Peyer's patch (tissue), 4 donors: ENCODE data around the gene SUPT4H1. TPM values are rescaled to one million over a fixed set of nuclear protein-coding genes. Genes with fewer than 3 reads are reported as not detected.

Experiments used
- DNase-seq, 3 donors: peaks; one replicate each; pipeline ENCODE4 v3.0.0-alpha.2; 2017 to 2019
- H3K27ac ChIP-seq, 4 donors: fragments of 200-600 bp; sonication (generic); one replicate each; pipeline ENCODE4 v1.5.1; 2016 to 2019
- H3K27me3 ChIP-seq, 2 donors: fragments of 200-600 bp; sonication (generic); one replicate each; pipeline ENCODE4 v1.5.1; 2019
- H3K36me3 ChIP-seq, 3 donors: fragments of 200-600 bp; sonication (generic); one replicate each; pipeline ENCODE4 v1.5.1; 2016 to 2019
- H3K4me1 ChIP-seq, 4 donors: fragments of 200-600 bp; sonication (generic); one replicate each; pipeline ENCODE4 v1.5.1; 2016 to 2019
- H3K4me3 ChIP-seq, 4 donors: fragments of 200-600 bp; sonication (generic); 1 replicate in 3 of 4; 2 replicates in 1 of 4; pipeline ENCODE4 v1.5.1; 2016 to 2019; ENCODE audit warnings: mild to moderate bottlenecking in 1 of 4
- H3K9me3 ChIP-seq, 4 donors: fragments of 200-600 bp; sonication (generic); one replicate each; pipeline ENCODE4 v1.5.1; 2016 to 2019; ENCODE audit warnings: mild to moderate bottlenecking in 1 of 4
- CTCF ChIP-seq, 6 experiments: fragments of 450-650 bp in 4 of 6; fragments of 200-600 bp in 2 of 6; sonication (generic) in 1 of 6; IDR thresholded peaks; one replicate each; pipeline ENCODE4 v1.5.1; 2017 to 2019; ENCODE audit warnings: antibody characterized with exemption in 6 of 6, mild to moderate bottlenecking in 3 of 6, moderate library complexity in 1 of 6
- POLR2A ChIP-seq, 2 donors: fragments of 450-650 bp; IDR thresholded peaks; one replicate each; pipeline ENCODE4 v1.5.1; 2017; ENCODE audit warnings: antibody characterized with exemption in 2 of 2, mild to moderate bottlenecking in 2 of 2, moderate library complexity in 2 of 2
- total RNA-seq, 4 donors: library from RNA; depleted of rRNA; stranded (reverse); fragments of >200 nt; gene quantifications; one replicate each; pipeline ENCODE4 v1.1.0, GENCODE V29; 2016

SUPT4H1 gene
- total RNA-seq, 4 donors from 2014 or later, result 31.9 to 56.1 (median 47.9) TPM

GRCh38 chr17:58329810-58330537 is 22.0 kb downstream of the SUPT4H1 start:
- TF ChIP-seq POLR2A (IDR thresholded peaks at IDR 0.05), result no peak
- TF ChIP-seq CTCF (IDR thresholded peaks at IDR 0.05), result no peak
- H3K4me3 ChIP-seq, result peak overlapping the region; percentile 57 to 88 (median 72)

DNA sequence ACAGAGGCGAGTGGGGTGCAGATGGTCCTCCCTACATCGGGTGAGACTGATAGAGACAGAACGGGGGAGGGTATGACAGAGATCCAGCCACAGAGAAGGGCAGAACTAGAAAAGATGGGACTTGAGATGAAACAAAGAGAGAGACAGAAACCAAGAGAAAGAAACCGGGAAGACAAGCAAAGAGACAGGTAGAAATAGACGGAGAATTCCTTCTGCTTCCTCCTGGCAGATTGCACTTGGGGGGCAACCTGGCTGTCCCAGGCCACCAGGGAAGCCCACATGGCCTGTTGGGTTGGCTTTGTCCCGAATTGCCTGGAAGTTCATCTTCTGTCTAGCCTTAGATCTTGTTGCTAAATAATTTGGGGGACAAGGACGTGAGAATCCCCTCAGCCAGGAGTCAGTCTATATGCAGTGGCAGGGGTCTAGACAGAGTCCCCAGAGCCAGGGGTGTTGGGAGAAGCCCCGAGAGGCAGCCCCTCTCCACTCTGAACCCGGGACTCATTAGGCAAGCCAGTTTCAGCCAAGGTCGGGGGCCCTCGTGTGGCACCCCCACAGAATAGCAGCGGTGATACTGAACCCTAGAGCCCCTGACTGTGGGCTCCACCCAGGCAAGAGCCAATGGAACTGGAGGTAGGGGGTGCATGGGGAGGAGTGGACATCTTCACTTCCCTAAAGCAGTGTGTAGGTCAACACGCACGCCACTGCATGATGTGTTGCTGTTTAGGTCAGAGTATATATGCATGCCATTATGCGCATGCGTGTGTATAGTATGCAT is 22.8 kb downstream of the SUPT4H1 start:
- Histone ChIP-seq H3K4me1 (peaks cover 0 to 20% (median 3%) of the 10 kb centered on the region in 4 donors), H3K9me3 (no peaks in the 10 kb centered on the region), H3K4me3 (peak overlapping the region; percentile 11 to 88 (median 30)), H3K27ac (peak overlapping the region; percentile 35 to 97 (median 52)), H3K36me3 (no peaks in the 10 kb centered on the region), H3K27me3 (no peaks in the 10 kb centered on the region)
- peak in 5 of 6 experiments; percentile 16 to 36 (median 23) for TF ChIP-seq CTCF (IDR thresholded peaks at IDR 0.05)
- peak in 1 of 2 donors; percentile 1 for TF ChIP-seq POLR2A (IDR thresholded peaks at IDR 0.05)
- peak; percentile 55 to 83 (median 82) for DNase-seq

More at GRCh38 chr17:58329810-58330537, 22.0 kb downstream of the SUPT4H1 start:
- H3K36me3 ChIP-seq, result no peaks in the 10 kb centered on the region
- H3K27me3 ChIP-seq, result no peaks in the 10 kb centered on the region
- peak in 1 of 3 donors; percentile 43 for DNase-seq
- no peaks in the 10 kb centered on the region for H3K9me3 ChIP-seq
- H3K4me1 ChIP-seq, result peaks cover 0 to 23% (median 6%) of the 10 kb centered on the region in 4 donors
- peak overlapping the region in 3 of 4 donors; percentile 47 to 97 (median 96) for H3K27ac ChIP-seq

DNA sequence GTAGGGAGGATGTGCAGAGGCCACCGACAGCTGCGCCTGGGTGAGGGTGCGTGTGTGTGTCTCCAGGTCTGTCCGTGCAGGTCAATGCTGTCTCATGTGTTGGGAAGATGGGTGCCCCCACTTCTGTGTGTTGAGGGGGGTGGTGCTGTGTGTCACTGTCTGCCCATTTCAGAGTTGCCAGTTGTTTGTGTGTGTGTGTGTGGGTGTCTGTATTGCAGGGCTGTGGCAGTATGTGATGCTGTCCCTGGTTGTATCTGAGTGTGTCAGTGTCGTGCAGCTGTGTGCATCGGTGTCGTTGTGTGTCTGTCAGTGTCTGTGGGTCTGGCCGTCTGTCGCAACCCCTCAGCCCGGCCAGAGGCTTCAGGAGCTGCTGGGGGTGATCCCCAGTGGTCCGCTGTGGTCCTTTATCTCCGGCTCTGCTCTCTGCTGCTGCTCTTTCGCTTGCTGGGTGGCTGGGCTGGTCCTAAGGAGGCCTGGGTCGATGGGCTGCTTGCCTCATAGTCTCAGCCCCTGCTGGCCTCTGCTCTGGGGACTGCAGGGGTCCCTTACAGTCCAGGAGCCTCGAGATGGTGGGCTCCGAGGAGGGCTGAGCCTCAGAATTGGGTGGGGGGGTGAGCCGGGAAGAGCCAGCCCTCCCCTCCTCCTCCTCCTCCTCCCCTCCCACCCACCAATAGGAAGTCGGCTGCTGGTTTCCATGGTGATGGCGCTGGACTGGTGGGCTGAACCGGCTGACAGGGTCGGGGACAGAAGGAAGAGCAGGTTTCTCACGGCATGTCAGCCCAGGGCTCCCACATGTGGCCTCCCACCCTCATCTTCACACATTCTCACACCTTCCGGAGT is 23.6 kb downstream of the SUPT4H1 start, which contains the start of gene TSPOAP1:
TSPOAP1 (minus strand) TSS at position 601 of the 840 bp plus-strand sequence. CDS start 875 bp downstream, outside the sequence.
- Histone ChIP-seq H3K27me3 (no peaks in the 10 kb centered on the region), H3K4me3 (peak within 1 kb of the TSS; percentile 11 to 88 (median 30)), H3K9me3 (no peaks in the 10 kb centered on the region), H3K4me1 (peaks cover 0 to 19% (median 3%) of the 10 kb centered on the region in 4 donors), H3K36me3 (no peaks in the 10 kb centered on the region), H3K27ac (peak within 1 kb of the TSS; percentile 35 to 97 (median 52))
- TF ChIP-seq CTCF (IDR thresholded peaks at IDR 0.05) (no peak), POLR2A (IDR thresholded peaks at IDR 0.05) (peak in 1 of 2 donors; percentile 4)
- DNase-seq, result peak; percentile 54 to 87 (median 85)

GRCh38 chr17:58327363-58328194 is 24.4 kb downstream of the SUPT4H1 start:
- TF ChIP-seq POLR2A (IDR thresholded peaks at IDR 0.05) (no peak), CTCF (IDR thresholded peaks at IDR 0.05) (no peak)
- DNase-seq, result no peak
- peak overlapping the region; percentile 11 to 88 (median 30) for H3K4me3 ChIP-seq

More at GRCh38 chr17:58327363-58328194, 24.4 kb downstream of the SUPT4H1 start:
- H3K27ac ChIP-seq, result peak overlapping the region; percentile 35 to 97 (median 52)
- H3K27me3 ChIP-seq, result no peaks in the 10 kb centered on the region
- H3K9me3 ChIP-seq, result no peaks in the 10 kb centered on the region
- H3K36me3 ChIP-seq, result no peaks in the 10 kb centered on the region
- H3K4me1 ChIP-seq, result peaks cover 0 to 19% (median 3%) of the 10 kb centered on the region in 4 donors
